ENCODE data around the gene CDKN1B.
"Not testable (repeated sequence)": the region's sequence is repeated elsewhere in the genome, so short reads cannot be mapped to it uniquely, and the experiment has no call there.

CDKN1B gene

DNA sequence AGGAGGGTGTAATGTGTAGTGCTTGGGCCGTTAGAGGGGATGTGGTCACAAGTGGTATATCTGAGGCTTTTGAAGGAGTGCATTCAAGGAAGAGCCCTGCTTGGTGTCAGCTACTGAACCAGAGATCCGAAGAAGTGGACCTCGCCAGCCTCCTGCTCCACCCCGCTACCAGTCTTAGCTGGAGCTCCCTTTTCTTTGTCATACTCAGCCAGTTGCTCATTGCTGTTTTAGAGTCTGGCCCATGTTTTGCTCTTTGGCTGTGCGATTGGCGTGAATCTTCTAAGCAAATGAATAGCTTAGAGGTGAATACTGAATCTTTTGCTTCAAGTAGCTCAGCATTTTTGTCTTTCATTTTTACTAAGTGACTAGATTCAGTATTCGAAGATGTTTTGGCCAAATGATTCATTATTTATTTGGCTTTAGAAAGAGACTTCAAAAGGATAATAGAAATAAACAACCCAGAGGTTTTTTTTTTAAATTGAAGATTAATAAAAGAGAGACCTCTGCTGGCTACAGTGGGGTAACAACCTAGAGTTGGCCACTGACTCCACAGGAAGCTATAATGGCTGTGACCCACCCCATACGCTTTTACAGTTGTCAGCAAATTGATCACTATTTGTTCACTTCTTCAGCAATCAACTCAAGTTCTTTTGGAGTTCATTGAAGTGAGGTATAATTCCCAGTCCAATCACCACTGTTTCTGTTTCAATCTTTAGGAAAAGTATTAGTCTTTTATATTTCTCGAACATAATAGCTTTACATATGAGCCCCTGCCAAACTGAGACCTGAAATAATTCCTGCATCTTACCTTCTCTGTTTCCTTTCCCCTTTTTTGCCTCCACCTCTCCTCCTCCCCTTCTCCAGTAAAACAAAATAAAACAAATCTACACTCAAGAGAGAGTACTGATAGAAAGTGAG lies 19.9 kb downstream of the CDKN1B start:
- peak; percentile 67 for DNase-seq (ENCODE audit: low read depth)
- H3K4me3 ChIP-seq (replicated peaks; ENCODE audit: low read depth, low read length): no peak overlapping the region
- TF ChIP-seq, protein P1, sequence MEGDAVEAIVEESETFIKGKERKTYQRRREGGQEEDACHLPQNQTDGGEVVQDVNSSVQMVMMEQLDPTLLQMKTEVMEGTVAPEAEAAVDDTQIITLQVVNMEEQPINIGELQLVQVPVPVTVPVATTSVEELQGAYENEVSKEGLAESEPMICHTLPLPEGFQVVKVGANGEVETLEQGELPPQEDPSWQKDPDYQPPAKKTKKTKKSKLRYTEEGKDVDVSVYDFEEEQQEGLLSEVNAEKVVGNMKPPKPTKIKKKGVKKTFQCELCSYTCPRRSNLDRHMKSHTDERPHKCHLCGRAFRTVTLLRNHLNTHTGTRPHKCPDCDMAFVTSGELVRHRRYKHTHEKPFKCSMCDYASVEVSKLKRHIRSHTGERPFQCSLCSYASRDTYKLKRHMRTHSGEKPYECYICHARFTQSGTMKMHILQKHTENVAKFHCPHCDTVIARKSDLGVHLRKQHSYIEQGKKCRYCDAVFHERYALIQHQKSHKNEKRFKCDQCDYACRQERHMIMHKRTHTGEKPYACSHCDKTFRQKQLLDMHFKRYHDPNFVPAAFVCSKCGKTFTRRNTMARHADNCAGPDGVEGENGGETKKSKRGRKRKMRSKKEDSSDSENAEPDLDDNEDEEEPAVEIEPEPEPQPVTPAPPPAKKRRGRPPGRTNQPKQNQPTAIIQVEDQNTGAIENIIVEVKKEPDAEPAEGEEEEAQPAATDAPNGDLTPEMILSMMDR (IDR thresholded peaks at IDR 0.05; ENCODE audit: low read length, missing control alignments): peak; percentile 61

DNA sequence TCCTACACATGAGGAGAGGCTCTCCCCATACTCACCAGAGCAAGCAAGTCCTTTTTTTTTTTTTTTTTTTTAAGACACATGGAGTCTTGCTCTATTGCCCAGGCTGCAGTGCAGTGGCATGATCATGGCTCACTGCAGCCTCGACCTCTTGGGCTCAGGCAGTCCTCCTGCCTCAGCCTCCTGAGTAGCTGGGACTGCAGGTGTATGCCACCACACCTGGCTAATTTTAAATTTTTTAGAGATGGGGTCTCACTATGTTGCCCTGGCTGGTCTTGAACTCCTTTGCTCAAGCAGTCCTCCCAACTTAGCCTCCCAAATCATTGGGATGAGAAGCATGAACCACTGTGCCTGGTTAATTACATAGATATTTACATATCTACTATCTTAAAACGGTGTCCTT lies 21.0 kb downstream of the CDKN1B start:
- not testable (repeated sequence) for DNase-seq (ENCODE audit: low read depth); H3K4me3 ChIP-seq (replicated peaks; ENCODE audit: low read depth, low read length)

DNA sequence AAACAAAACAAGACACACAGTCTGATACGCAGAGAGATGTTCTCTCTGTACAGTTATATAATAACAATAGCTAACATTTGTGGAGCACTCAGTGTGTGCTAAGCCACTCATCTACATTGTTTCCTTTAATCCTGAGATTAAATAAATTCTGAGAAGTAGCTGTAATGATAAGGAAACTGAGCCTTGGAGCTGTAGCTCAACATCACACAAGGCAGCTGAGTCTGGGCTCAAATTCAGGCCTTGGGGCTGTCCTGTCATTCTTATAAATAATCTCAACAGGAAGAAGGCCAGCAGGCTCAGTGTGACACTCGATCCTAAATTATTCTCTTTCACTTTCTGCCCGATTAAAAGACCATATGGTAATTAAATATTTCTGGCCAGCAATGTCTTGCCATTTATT lies 24.5 kb downstream of the CDKN1B start:
- DNase-seq (ENCODE audit: low read depth): no peak
- TF ChIP-seq, protein P1 (IDR thresholded peaks at IDR 0.05; ENCODE audit: low read length, missing control alignments): no peak
- H3K4me3 ChIP-seq (replicated peaks; ENCODE audit: low read depth, low read length): peak overlapping the region; percentile 17

DNA sequence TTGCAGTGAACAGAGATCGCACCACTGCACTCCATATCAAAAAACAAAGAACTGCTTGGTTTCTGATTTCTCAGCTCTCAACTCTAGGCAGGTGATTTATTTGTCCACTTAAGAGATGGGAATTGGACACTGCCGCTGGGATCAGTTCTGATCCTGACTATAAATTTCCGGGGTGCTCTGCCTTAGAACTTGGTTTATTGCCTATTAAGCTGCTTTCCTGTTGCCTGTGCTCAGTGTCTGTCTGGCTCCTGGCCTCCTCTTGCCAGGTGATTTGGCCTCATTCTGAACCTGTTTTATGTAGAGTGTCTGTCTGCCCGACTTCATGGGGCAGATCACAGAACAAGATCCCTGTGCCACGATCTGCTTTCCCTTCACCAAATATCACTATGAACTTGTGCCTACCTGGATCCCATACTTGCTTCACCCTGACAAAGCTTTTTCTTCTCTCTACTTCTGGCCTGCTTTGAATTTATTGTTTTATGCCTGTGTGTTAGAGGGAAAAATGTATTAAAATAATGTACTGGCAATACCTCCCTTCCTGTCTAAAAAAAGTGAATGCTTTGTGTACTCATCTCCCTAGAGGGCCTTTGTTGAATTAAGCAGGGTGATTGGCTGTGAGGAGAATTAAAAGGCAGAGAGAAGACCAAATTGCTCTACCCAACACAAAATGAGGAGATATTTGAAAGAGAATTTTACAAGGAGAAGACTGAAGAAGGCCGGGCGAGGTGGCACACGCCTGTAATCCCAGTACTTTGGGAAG lies 27.6 kb downstream of the CDKN1B start:
- H3K4me3 ChIP-seq (replicated peaks; ENCODE audit: low read depth, low read length): no peak overlapping the region
- no peak for DNase-seq (ENCODE audit: low read depth)
- TF ChIP-seq, protein P1 (IDR thresholded peaks at IDR 0.05; ENCODE audit: low read length, missing control alignments): no peak

DNA sequence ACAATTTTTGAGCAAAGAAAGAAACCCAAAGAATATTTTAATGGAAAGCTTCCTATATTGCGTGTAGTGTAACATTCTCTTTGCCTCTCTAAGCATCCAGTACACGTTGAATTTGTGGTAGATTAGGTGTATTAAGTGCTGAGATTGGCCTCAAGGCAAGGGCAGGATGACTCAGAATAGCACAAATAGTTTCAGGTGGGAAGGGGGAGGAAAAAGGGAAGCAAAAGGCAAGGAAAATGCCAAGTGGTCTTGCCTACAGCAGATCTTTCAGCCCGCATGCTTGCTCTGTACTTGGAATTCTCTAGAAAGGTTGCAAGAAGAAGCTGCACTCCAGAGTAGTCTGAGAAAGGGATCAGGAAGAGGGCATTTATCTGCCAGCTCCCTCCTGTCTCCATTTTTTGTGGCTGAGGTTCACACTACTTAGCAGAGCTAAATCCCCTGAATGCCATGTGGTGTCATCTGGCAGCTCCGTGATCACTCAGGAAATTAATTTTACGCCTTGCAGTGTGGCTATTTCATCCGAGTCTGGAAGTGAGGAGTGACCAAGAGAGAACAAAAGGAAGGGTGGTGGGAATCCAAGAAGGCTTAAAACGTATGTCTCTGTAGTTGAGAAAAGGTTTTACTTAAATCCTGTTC lies 28.5 kb downstream of the CDKN1B start:
- no peak overlapping the region for H3K4me3 ChIP-seq (replicated peaks; ENCODE audit: low read depth, low read length)
- no peak for DNase-seq (ENCODE audit: low read depth)
- TF ChIP-seq, protein P1 (IDR thresholded peaks at IDR 0.05; ENCODE audit: low read length, missing control alignments): no peak

DNA sequence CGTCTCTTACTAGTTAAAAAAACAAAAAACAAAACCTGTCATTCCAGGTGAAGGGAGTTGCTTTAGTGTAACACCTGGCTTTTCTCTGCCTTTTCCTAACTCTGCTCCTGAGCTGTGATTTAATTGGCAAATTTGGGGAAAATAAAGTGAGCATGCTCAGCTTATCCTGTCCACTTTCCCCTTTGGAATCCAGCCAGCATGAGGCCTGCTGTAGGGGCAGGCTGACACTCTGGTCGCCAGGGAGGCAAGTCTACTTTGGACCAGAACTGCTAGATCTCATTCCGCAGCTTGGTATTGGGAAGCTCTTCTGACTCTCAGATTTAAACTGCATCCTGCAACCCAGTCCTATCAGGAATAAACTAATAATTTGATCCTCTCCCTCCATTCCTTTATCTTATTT lies 30.1 kb downstream of the CDKN1B start:
- no peak overlapping the region for H3K4me3 ChIP-seq (replicated peaks; ENCODE audit: low read depth, low read length)
- peak; percentile 30 for DNase-seq (ENCODE audit: low read depth)
- TF ChIP-seq, protein P1 (IDR thresholded peaks at IDR 0.05; ENCODE audit: low read length, missing control alignments): no peak

DNA sequence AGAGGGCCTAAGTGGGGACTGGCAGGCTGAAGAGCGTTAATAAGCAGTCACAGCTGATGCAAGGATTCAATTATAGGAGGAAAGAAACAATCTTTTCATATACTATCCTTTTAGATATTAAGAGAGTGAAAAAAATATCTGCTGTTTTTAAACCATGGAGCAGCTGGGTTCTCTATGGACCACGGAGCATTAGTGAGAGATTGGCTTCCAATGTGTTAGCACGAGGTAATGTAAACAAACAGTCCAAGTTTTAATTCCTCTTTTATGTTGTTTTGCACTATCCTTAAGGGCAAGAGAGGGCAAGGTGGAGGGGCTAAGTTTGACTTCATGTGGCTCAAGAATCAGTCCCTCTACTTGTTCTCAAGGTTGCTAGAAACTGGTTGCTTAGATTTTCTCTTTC lies 30.9 kb downstream of the CDKN1B start:
- no peak for DNase-seq (ENCODE audit: low read depth)
- TF ChIP-seq, protein P1 (IDR thresholded peaks at IDR 0.05; ENCODE audit: low read length, missing control alignments): no peak
- H3K4me3 ChIP-seq (replicated peaks; ENCODE audit: low read depth, low read length): no peak overlapping the region
